Measurements from ENCODE around the gene CAMTA1. TPM values are rescaled to one million over a fixed set of nuclear protein-coding genes. Genes with fewer than 3 reads are reported as not detected.

CAMTA1 gene
- total RNA-seq, 1 experiment from 2014 or later, result 69.5 TPM

DNA sequence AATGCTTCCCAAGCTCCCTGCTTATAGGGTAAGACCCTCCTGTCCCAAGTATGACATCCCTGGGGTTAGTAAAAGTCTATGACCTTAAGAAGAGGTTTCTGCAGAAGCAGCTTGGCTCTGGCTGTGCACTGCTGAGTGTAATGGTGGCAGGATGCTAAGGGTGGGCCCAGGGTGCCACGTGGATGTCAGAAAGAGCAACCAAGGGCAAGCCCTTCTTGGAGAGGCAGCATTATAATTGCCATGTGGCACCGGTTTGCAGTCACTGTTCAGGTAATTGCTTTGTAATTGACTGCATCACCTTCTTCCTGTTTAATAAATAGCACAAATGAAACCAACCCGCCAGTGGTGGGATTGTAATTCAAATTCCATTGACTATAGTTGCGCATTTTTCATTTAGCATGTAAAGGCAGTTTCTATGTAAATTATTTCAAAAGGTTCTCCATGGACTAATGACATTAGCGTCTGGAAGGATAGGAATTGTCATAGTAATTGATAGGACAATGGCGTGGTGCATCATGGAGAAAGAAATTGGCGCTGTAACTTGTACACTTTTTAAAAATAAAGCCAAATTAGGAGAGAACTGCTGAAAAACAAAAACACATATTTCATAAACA lies 495.2 kb downstream of the CAMTA1 start:
- H3K9ac ChIP-seq (ENCODE audit: low read length), result no peak overlapping the region
- no peaks in the 10 kb centered on the region for H3K9me2 ChIP-seq (ENCODE audit: insufficient read depth)
- no peak overlapping the region for H3K4me2 ChIP-seq (ENCODE audit: low read length)
- no peak overlapping the region for H2AFZ ChIP-seq (ENCODE audit: low read depth, low read length, poor library complexity, severe bottlenecking)
- no peaks in the 10 kb centered on the region for H3K79me2 ChIP-seq (ENCODE audit: insufficient read depth, low read length)
- no peaks in the 10 kb centered on the region for H4K20me1 ChIP-seq (ENCODE audit: insufficient read depth)
- BruUV-seq (replicated peaks), result no TSS peak
- H3K27me3 ChIP-seq (ENCODE audit: insufficient read depth, low read length), result no peaks in the 10 kb centered on the region
- CTCF ChIA-PET, result no interaction called here
- TF ChIP-seq RAD21 (IDR thresholded peaks at IDR 0.05; ENCODE audit: low read depth) (no peak), CBX3 (IDR thresholded peaks at IDR 0.05; ENCODE audit: low read depth) (no peak), SP1 (IDR thresholded peaks at IDR 0.05; ENCODE audit: low read depth) (no peak), SRF (IDR thresholded peaks at IDR 0.05; ENCODE audit: low read depth) (no peak), POLR2A (IDR thresholded peaks at IDR 0.05; ENCODE audit: borderline replicate concordance, extremely low read depth, insufficient read depth, insufficient read length) (no peak)
- TF ChIP-seq, protein P1, sequence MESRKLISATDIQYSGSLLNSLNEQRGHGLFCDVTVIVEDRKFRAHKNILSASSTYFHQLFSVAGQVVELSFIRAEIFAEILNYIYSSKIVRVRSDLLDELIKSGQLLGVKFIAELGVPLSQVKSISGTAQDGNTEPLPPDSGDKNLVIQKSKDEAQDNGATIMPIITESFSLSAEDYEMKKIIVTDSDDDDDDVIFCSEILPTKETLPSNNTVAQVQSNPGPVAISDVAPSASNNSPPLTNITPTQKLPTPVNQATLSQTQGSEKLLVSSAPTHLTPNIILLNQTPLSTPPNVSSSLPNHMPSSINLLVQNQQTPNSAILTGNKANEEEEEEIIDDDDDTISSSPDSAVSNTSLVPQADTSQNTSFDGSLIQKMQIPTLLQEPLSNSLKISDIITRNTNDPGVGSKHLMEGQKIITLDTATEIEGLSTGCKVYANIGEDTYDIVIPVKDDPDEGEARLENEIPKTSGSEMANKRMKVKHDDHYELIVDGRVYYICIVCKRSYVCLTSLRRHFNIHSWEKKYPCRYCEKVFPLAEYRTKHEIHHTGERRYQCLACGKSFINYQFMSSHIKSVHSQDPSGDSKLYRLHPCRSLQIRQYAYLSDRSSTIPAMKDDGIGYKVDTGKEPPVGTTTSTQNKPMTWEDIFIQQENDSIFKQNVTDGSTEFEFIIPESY (IDR thresholded peaks at IDR 0.05; ENCODE audit: extremely low read depth, insufficient replicate concordance, low read length), result no peak
- TF ChIP-seq, protein P2, sequence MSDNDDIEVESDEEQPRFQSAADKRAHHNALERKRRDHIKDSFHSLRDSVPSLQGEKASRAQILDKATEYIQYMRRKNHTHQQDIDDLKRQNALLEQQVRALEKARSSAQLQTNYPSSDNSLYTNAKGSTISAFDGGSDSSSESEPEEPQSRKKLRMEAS (IDR thresholded peaks at IDR 0.05), result no peak
- TF ChIP-seq, protein P3, sequence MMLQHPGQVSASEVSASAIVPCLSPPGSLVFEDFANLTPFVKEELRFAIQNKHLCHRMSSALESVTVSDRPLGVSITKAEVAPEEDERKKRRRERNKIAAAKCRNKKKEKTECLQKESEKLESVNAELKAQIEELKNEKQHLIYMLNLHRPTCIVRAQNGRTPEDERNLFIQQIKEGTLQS (IDR thresholded peaks at IDR 0.05), result no peak
- POLR2A ChIA-PET, result no interaction called here
- H3K27ac ChIP-seq (ENCODE audit: low read depth, low read length), result no peak overlapping the region
- DNase-seq (ENCODE audit: low read depth, low spot score), result no peak
- H3K4me1 ChIP-seq (ENCODE audit: control insufficient read depth in 1 of 2, insufficient read depth in 2 of 2, low read length in 2 of 2), result peaks cover 0 to 11% of the 10 kb centered on the region in 2 experiments; a peak in 2 of 4 replicates
- no peaks in the 10 kb centered on the region for H3K36me3 ChIP-seq (ENCODE audit: control insufficient read depth in 1 of 2, insufficient read depth in 2 of 2, low read length in 2 of 2)
- intact Hi-C loops (cut with micrococcal nuclease), result no loop called here
- no peak overlapping the region for H3K4me3 ChIP-seq (replicated peaks in 1 of 2; ENCODE audit: low read depth in 1 of 2, low read length in 2 of 2)
- RAD21 ChIA-PET (ENCODE audit: low non-redundant PET in 1 of 2, low total read pairs in 2 of 2, uncharacterized antibody in 2 of 2, unreplicated experiment in 2 of 2), result no interaction called here
- ATAC-seq, result no peak
- no peaks in the 10 kb centered on the region; a peak in 1 of 4 replicates for H3K9me3 ChIP-seq (ENCODE audit: control insufficient read depth in 1 of 2, insufficient read depth in 1 of 2, low read depth in 1 of 2, low read length in 2 of 2)

Data from HCT116 (cell line).